Measurements from ENCODE around the gene IFT122.

Gene IFT122

DNA sequence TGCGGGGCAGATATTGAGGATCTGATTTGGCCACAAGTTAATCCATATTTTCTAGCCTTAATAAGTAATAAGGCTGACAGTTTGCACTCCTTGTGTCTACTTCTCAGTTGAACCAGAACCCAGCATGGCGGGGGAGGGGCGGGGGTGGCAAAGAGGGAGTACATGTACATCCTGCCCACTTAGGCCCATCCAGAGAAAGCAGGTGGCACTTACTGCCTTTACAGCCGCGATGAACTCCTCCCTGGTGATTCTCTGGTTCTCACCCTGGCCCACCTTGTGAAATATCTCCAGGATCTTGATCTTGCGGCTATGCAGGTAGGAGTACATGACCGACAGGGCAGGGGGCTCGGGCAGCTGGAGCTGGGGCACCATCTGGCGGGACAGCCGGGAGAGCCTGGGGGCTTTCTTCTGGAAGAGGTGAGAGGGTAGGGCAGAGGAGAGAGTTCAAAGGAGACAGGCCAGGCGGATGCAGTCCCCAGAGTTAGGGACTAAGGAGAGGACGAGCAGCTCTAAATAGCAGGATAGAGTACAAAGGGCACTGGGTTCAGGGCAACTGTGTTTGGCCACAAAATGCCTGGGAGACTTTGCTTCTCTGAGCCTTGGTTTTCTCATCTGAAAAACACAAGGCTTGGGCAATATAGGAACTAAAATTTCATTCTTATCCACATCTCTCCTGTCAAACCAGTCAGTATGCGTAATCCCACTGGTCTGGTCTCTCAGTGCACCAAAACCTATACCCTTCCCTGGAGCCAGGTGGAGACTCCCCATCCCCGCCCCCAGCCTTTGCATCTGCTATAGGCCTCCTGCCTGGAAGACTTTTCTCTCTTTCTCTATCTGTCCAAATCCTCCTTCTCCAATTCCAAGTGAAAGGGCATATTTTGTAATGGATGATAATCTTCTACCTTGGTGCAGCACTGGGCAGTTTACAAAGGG lies 21.7 kb upstream of the IFT122 start:
- TF ChIP-seq, protein P1, sequence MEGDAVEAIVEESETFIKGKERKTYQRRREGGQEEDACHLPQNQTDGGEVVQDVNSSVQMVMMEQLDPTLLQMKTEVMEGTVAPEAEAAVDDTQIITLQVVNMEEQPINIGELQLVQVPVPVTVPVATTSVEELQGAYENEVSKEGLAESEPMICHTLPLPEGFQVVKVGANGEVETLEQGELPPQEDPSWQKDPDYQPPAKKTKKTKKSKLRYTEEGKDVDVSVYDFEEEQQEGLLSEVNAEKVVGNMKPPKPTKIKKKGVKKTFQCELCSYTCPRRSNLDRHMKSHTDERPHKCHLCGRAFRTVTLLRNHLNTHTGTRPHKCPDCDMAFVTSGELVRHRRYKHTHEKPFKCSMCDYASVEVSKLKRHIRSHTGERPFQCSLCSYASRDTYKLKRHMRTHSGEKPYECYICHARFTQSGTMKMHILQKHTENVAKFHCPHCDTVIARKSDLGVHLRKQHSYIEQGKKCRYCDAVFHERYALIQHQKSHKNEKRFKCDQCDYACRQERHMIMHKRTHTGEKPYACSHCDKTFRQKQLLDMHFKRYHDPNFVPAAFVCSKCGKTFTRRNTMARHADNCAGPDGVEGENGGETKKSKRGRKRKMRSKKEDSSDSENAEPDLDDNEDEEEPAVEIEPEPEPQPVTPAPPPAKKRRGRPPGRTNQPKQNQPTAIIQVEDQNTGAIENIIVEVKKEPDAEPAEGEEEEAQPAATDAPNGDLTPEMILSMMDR (IDR thresholded peaks at IDR 0.05; ENCODE audit: low read depth, low read length), result no peak
- Histone ChIP-seq H3K27me3 (ENCODE audit: insufficient read depth, low read depth, severe bottlenecking) (no peaks in the 10 kb centered on the region), H3K9me3 (ENCODE audit: severe bottlenecking) (no peaks in the 10 kb centered on the region), H3K36me3 (no peaks in the 10 kb centered on the region), H3K27ac (no peak overlapping the region), H3K4me3 (ENCODE audit: low read depth, low read length) (no peak overlapping the region)
- DNase-seq, result no peak

DNA sequence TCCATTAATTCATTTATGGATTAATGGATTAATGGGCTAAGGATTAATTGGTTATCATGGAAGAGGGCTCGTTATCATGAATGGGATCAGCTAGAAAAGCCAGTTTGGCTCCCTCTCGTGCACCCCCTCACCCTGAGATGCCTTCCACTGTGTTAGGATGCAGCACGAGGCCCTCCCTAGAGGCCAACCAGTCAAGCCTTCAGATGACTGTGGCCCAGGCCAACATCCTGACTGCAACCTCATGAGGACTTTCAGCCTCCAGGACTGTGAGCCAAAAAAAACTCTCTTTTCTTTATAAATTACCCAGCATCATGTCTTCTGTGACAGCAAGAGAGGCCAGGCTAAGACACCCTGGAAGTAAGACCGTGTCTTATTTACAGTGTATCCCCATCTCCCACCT lies 20.5 kb upstream of the IFT122 start:
- H3K36me3 ChIP-seq, result no peaks in the 10 kb centered on the region
- H3K27ac ChIP-seq, result no peak overlapping the region
- no peak overlapping the region for H3K4me3 ChIP-seq (ENCODE audit: low read depth, low read length)
- TF ChIP-seq, protein P1 (IDR thresholded peaks at IDR 0.05; ENCODE audit: low read depth, low read length), result no peak
- no peaks in the 10 kb centered on the region for H3K9me3 ChIP-seq (ENCODE audit: severe bottlenecking)
- H3K27me3 ChIP-seq (ENCODE audit: insufficient read depth, low read depth, severe bottlenecking), result no peaks in the 10 kb centered on the region
- DNase-seq, result no peak

DNA sequence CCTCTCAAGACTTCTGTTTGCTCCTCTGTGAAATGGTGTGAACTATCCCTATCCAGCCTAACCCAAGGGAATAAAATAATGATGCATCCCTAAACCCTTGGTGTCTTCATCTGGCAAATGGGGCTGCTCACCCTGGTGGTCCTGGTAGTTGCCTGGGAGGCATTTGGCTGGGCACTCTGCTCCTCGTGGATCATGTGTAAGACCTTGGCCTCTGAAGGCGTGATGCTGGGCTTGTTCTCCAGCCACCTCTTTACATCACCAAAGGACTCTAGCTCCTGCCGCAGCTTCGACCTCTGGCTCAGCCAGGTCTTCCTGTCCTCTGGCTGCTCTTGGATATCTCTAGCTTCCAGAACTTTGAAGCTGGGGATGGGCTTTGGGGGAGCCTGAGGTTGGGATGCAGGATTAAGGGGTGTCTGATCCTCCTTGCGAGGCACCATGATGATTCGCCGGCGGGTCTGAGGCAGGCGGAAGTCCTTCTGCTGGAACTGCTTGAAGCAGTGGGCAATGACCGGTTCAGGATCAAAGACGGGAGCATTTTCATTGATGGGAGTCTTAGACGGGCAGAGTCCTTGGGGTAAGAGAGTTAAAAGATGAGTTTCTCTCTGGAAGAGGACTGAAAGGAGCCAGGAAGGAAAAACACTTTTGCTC lies 18.7 kb upstream of the IFT122 start:
- Histone ChIP-seq H3K27ac (no peak overlapping the region), H3K9me3 (ENCODE audit: severe bottlenecking) (no peaks in the 10 kb centered on the region), H3K27me3 (ENCODE audit: insufficient read depth, low read depth, severe bottlenecking) (no peaks in the 10 kb centered on the region), H3K36me3 (no peaks in the 10 kb centered on the region), H3K4me3 (ENCODE audit: low read depth, low read length) (no peak overlapping the region)
- TF ChIP-seq, protein P1 (IDR thresholded peaks at IDR 0.05; ENCODE audit: low read depth, low read length), result no peak
- DNase-seq, result no peak

DNA sequence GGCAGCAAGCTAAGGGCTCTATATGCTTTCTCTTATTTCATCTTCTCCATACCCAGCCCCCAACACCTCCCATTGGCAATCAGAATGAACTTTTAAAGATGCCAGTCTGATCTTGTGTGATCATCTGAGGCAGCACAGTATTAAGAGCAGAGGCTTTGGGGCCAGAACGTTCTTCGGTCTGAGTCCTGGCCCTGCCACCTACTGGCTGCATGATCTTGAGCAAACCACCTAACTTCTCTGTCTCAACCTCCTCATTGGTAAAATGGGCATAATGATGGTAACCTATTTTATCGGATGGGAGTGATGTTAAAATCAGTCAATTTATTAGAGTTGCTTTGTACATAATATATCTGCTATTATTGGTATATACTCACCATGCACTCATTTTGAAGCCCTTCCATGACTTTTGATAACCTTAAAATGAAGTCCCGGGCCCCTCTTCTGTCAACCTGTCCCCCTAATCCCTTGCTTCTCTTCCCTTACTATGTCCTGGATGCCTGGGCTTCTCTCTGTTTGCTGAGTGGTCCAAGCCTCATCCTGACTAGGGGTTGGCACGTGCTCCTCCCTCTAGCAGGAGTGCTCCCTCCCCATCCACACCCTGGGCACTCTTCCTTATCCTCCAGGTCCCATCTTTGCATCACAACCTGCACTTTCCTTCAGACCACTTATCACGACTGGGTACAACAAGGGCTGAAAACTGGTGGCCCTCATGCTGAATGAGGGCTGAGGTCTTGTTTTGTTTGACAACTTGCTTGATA lies 17.9 kb upstream of the IFT122 start:
- TF ChIP-seq, protein P1 (IDR thresholded peaks at IDR 0.05; ENCODE audit: low read depth, low read length), result peak; percentile 36; the same call in 1 of the 2 replicates
- H3K36me3 ChIP-seq, result no peaks in the 10 kb centered on the region
- no peak for DNase-seq
- H3K27me3 ChIP-seq (ENCODE audit: insufficient read depth, low read depth, severe bottlenecking), result no peaks in the 10 kb centered on the region
- no peak overlapping the region for H3K27ac ChIP-seq
- H3K4me3 ChIP-seq (ENCODE audit: low read depth, low read length), result no peak overlapping the region
- H3K9me3 ChIP-seq (ENCODE audit: severe bottlenecking), result no peaks in the 10 kb centered on the region

DNA sequence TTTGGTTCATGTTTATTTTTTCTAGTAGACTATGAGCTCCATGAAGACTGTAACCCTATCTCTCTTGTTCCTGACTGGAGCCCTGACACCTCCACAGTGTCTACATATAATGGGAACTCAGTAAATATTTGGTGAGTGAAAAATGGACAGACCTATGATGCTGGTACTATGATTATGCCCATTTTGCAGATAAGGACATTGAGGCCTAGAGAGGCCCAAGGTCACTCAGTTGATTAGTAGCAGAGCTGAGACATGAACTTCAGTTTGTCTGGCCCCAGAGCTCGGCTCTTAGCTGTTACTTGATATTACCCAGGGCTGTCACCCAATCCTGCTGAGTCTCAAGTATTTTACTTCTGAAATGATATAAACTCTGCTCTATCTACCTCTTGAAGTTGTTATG lies 17.1 kb upstream of the IFT122 start:
- no peak overlapping the region for H3K27ac ChIP-seq

More for the DNA sequence above, 17.1 kb upstream of the IFT122 start:
- Histone ChIP-seq H3K36me3 (no peaks in the 10 kb centered on the region), H3K9me3 (ENCODE audit: severe bottlenecking) (no peaks in the 10 kb centered on the region), H3K27me3 (ENCODE audit: insufficient read depth, low read depth, severe bottlenecking) (no peaks in the 10 kb centered on the region), H3K4me3 (ENCODE audit: low read depth, low read length) (no peak overlapping the region)
- no peak for DNase-seq
- TF ChIP-seq, protein P1 (IDR thresholded peaks at IDR 0.05; ENCODE audit: low read depth, low read length), result no peak

All from WERI-Rb-1 (cell line).